Right lobe of liver (tissue), 4 donors: ENCODE results near the gene CAGE1.

Source experiments
- POLR2A ChIP-seq: fragments of 450-650 bp; IDR thresholded peaks from one replicate; pipeline ENCODE4 v1.6.1; 2017; ENCODE audit warnings: antibody characterized with exemption, mild to moderate bottlenecking
- TF ChIP-seq, protein P1 (sequence below), 4 donors: fragments of 200-600 bp in 3 of 4; fragments of 450-650 bp in 1 of 4; IDR thresholded peaks; one replicate each; pipeline versions ENCODE4 v1.5.1 to v1.8.0; 2016 to 2022; ENCODE audit warnings: antibody characterized with exemption in 4 of 4, mild to moderate bottlenecking in 2 of 4
- donor health status: DM: no; HTN: no; CAD: no.
- donor health status: DM: no; HTN: no; CAD: no.
- donor health status: DM: no; HTN: yes; CAD: no.

GRCh38 chr6:7390226-7390878 lies 810 bp upstream of the CAGE1 start:
- TF ChIP-seq, protein P1, sequence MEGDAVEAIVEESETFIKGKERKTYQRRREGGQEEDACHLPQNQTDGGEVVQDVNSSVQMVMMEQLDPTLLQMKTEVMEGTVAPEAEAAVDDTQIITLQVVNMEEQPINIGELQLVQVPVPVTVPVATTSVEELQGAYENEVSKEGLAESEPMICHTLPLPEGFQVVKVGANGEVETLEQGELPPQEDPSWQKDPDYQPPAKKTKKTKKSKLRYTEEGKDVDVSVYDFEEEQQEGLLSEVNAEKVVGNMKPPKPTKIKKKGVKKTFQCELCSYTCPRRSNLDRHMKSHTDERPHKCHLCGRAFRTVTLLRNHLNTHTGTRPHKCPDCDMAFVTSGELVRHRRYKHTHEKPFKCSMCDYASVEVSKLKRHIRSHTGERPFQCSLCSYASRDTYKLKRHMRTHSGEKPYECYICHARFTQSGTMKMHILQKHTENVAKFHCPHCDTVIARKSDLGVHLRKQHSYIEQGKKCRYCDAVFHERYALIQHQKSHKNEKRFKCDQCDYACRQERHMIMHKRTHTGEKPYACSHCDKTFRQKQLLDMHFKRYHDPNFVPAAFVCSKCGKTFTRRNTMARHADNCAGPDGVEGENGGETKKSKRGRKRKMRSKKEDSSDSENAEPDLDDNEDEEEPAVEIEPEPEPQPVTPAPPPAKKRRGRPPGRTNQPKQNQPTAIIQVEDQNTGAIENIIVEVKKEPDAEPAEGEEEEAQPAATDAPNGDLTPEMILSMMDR (IDR thresholded peaks at IDR 0.05), result no peak
- TF ChIP-seq POLR2A, result no peak
